SU-DHL-6 (cell line): ENCODE measurements around the gene PMM2.

Experiments used
- EZH2phosphoT487 ChIP-seq: fragments of 200-600 bp; sonication (generic), shearing (Covaris generic); conservative IDR thresholded peaks from 2 replicates; pipeline ENCODE4 v1.6.1; 2018; ENCODE audit warnings: mild to moderate bottlenecking, antibody characterized with exemption, low read length, moderate library complexity, mixed read lengths
- TF ChIP-seq, protein P1 (sequence below): fragments of 200-600 bp; sonication (generic); IDR thresholded peaks from one replicate; pipeline ENCODE4 v1.5.1; 2017; ENCODE audit warnings: antibody characterized with exemption, mild to moderate bottlenecking, low read length, moderate library complexity; ENCODE audit not compliant: insufficient read depth, poor library complexity, severe bottlenecking

DNA sequence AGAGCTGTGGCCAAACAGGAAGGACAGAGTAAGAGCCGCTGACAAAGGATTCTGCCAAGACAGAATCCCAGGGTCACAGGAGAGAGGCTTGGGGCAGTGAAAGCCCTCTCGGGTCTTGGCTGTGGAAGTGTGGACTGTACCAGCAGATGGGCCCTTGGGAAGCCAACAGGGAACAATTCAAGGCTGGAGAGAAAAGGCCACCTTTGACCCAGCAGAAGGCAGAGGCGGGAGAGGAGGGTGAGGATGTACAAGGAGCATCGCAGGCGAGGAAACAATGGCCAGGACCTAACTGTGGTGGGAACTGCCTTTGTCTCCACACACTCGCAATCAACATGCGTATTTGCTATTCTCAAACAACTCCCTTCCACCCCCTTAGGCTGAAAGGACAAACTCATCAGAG, 55.5 kb downstream of the PMM2 start:
- TF ChIP-seq, protein P1, sequence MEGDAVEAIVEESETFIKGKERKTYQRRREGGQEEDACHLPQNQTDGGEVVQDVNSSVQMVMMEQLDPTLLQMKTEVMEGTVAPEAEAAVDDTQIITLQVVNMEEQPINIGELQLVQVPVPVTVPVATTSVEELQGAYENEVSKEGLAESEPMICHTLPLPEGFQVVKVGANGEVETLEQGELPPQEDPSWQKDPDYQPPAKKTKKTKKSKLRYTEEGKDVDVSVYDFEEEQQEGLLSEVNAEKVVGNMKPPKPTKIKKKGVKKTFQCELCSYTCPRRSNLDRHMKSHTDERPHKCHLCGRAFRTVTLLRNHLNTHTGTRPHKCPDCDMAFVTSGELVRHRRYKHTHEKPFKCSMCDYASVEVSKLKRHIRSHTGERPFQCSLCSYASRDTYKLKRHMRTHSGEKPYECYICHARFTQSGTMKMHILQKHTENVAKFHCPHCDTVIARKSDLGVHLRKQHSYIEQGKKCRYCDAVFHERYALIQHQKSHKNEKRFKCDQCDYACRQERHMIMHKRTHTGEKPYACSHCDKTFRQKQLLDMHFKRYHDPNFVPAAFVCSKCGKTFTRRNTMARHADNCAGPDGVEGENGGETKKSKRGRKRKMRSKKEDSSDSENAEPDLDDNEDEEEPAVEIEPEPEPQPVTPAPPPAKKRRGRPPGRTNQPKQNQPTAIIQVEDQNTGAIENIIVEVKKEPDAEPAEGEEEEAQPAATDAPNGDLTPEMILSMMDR = no peak
- no peak for TF ChIP-seq EZH2phosphoT487
